IMR-90 (cell line): ENCODE results near the gene NPAS3. TPM values are rescaled to one million over a fixed set of nuclear protein-coding genes. Genes with fewer than 3 reads are reported as not detected.

Experiments used
- ATAC-seq: fragments of 200-7000 bp; cut with Tn5 transposase; 2 replicates; pipeline ENCODE4 v1.9.1; 2020; ENCODE audit warnings: low read depth, mild to moderate bottlenecking, moderate library complexity
- BruUV-seq: library from RNA; stranded (reverse); fragments of 400-500 nt; replicated peaks from 2 replicates; lab custom pipeline; 2021; lab: Mats Ljungman, UMichigan
- CTCF ChIA-PET: fragments of 300-600 bp; formaldehyde crosslinking; extraction: SDS; loops from one replicate; lab custom pipeline; 2021; ENCODE audit warnings: antibody characterized with exemption; lab: Yijun Ruan, JAX
- POLR2A ChIA-PET: fragments of 300-600 bp; sonication (Branson Sonifier 250); formaldehyde crosslinking; loops from one replicate; lab custom pipeline; 2022; ENCODE audit warnings: antibody characterized with exemption; ENCODE audit not compliant: unreplicated experiment; lab: Charles Lee
- DNase-seq: peaks from one replicate; pipeline ENCODE4 v3.0.0; 2013
- H2AFZ ChIP-seq: replicated peaks from 2 replicates; pipeline ENCODE3; 2013; ENCODE audit warnings: low read length, mild to moderate bottlenecking; ENCODE audit not compliant: poor library complexity
- H2AK5ac ChIP-seq: 2 replicates; pipeline ENCODE4 v1.6.1; 2013; ENCODE audit warnings: low read depth, low read length, inconsistent platforms
- H2AK9ac ChIP-seq: replicated peaks from 2 replicates; pipeline ENCODE3; 2013; ENCODE audit warnings: mild to moderate bottlenecking, low read depth, low read length, moderate library complexity; ENCODE audit not compliant: poor library complexity
- H2BK120ac ChIP-seq: 2 replicates; pipeline ENCODE4 v1.6.1; 2013; ENCODE audit warnings: low read depth, low read length, inconsistent platforms
- H2BK15ac ChIP-seq: 3 replicates; pipeline ENCODE4 v1.6.1; 2013; ENCODE audit warnings: low read depth, low read length, inconsistent platforms
- H2BK20ac ChIP-seq: 2 replicates; pipeline ENCODE4 v1.6.1; 2013; ENCODE audit warnings: low read depth, mild to moderate bottlenecking, inconsistent platforms, low read length, moderate library complexity
- H2BK5ac ChIP-seq: 2 replicates; pipeline ENCODE4 v1.6.1; 2013; ENCODE audit warnings: mild to moderate bottlenecking, low read depth, low read length, inconsistent platforms; ENCODE audit not compliant: poor library complexity, severe bottlenecking
- H3K14ac ChIP-seq: replicated peaks from 2 replicates; pipeline ENCODE4 v1.6.1; 2013; ENCODE audit warnings: low read depth, low read length, inconsistent platforms
- H3K18ac ChIP-seq: 2 replicates; pipeline ENCODE4 v1.6.1; 2013; ENCODE audit warnings: low read depth, low read length, control low read depth
- H3K23ac ChIP-seq: 2 replicates; pipeline ENCODE4 v1.6.1; 2013; ENCODE audit warnings: low read depth, low read length, inconsistent platforms
- H3K27ac ChIP-seq: 2 replicates; pipeline ENCODE4 v1.5.1; 2013; ENCODE audit warnings: mild to moderate bottlenecking, control low read depth, low read length; ENCODE audit not compliant: insufficient read depth
- H3K27me3 ChIP-seq: 2 replicates; pipeline ENCODE4 v1.6.1; 2013; ENCODE audit warnings: low read length; ENCODE audit not compliant: control insufficient read depth, insufficient read depth
- H3K36me3 ChIP-seq: 2 replicates; pipeline ENCODE4 v1.6.1; 2013; ENCODE audit warnings: low read length, mixed read lengths; ENCODE audit not compliant: control insufficient read depth, insufficient read depth
- H3K4ac ChIP-seq: 2 replicates; pipeline ENCODE4 v1.6.1; 2013; ENCODE audit warnings: low read depth, low read length, inconsistent platforms
- H3K4me1 ChIP-seq: 2 replicates; pipeline ENCODE4 v1.6.1; 2013; ENCODE audit warnings: low read length, mixed read lengths; ENCODE audit not compliant: control insufficient read depth, insufficient read depth
- H3K4me2 ChIP-seq: 2 replicates; pipeline ENCODE4 v1.6.1; 2013; ENCODE audit warnings: low read depth, mild to moderate bottlenecking, control low read depth, low read length, moderate library complexity
- H3K4me3 ChIP-seq: 2 replicates; pipeline ENCODE4 v1.5.1; 2013; ENCODE audit warnings: low read depth, mild to moderate bottlenecking, control low read depth, low read length, moderate library complexity; ENCODE audit not compliant: insufficient read depth
- H3K56ac ChIP-seq: 2 replicates; pipeline ENCODE4 v1.6.1; 2013; ENCODE audit warnings: low read length, inconsistent platforms; ENCODE audit not compliant: insufficient read depth; ENCODE audit errors: extremely low read depth
- H3K79me1 ChIP-seq, 2 experiments: 2 replicates each; pipeline ENCODE4 v1.6.1; 2013; ENCODE audit warnings: low read length in 2 of 2, inconsistent platforms in 1 of 2, low read depth in 1 of 2
- H3K9ac ChIP-seq: 2 replicates; pipeline ENCODE4 v1.6.1; 2013; ENCODE audit warnings: low read depth, low read length, control low read depth
- H3K9me1 ChIP-seq: 2 replicates; pipeline ENCODE4 v1.6.1; 2013; ENCODE audit warnings: low read length, inconsistent platforms; ENCODE audit not compliant: insufficient read depth
- H3K9me3 ChIP-seq: 2 replicates; pipeline ENCODE4 v1.6.1; 2013; ENCODE audit warnings: low read length; ENCODE audit not compliant: control insufficient read depth, insufficient read depth
- H4K20me1 ChIP-seq: 2 replicates; pipeline ENCODE4 v1.6.1; 2013; ENCODE audit warnings: low read length, inconsistent platforms; ENCODE audit not compliant: insufficient read depth
- H4K5ac ChIP-seq: 2 replicates; pipeline ENCODE4 v1.6.1; 2013; ENCODE audit warnings: mild to moderate bottlenecking, low read depth, low read length, control low read depth
- H4K8ac ChIP-seq, 2 experiments: 2 replicates each; pipeline ENCODE4 v1.6.1; 2013; ENCODE audit warnings: low read depth in 2 of 2, low read length in 2 of 2, control low read depth in 1 of 2, inconsistent platforms in 1 of 2
- H4K91ac ChIP-seq: 2 replicates; pipeline ENCODE4 v1.6.1; 2013; ENCODE audit warnings: low read depth, low read length, inconsistent platforms; ENCODE audit not compliant: insufficient read depth
- BHLHE40 ChIP-seq: fragments of 150-350 bp; IDR thresholded peaks from 2 replicates; pipeline ENCODE4 v1.6.1; 2016; ENCODE audit warnings: mild to moderate bottlenecking, low read depth, low read length
- CEBPB ChIP-seq: IDR thresholded peaks from 2 replicates; pipeline ENCODE4 v1.6.1; 2012; ENCODE audit warnings: low read depth, low read length, improper control_type of control experiment
- CHD1 ChIP-seq: IDR thresholded peaks from 2 replicates; pipeline ENCODE4 v1.6.1; 2012; ENCODE audit warnings: low read depth, low read length, improper control_type of control experiment
- FOS ChIP-seq: fragments of 150-350 bp; IDR thresholded peaks from 2 replicates; pipeline ENCODE4 v1.6.1; 2016; ENCODE audit warnings: low read depth, low read length
- MAFK ChIP-seq: IDR thresholded peaks from 2 replicates; pipeline ENCODE4 v1.6.1; 2012; ENCODE audit warnings: low read depth, low read length, improper control_type of control experiment
- MAZ ChIP-seq: IDR thresholded peaks from 2 replicates; pipeline ENCODE4 v1.6.1; 2012; ENCODE audit warnings: low read depth, mild to moderate bottlenecking, low read length, improper control_type of control experiment, moderate library complexity, borderline replicate concordance
- MXI1 ChIP-seq: IDR thresholded peaks from 2 replicates; pipeline ENCODE4 v1.6.1; 2012; ENCODE audit warnings: low read depth, mild to moderate bottlenecking, low read length, moderate library complexity, borderline replicate concordance
- NFE2L2 ChIP-seq: fragments of 150-350 bp; IDR thresholded peaks from 2 replicates; pipeline ENCODE4 v1.6.1; 2016; ENCODE audit warnings: low read depth, mild to moderate bottlenecking, low read length
- POLR2A ChIP-seq: IDR thresholded peaks from 2 replicates; pipeline ENCODE4 v1.6.1; 2012; ENCODE audit warnings: mild to moderate bottlenecking, low read depth, low read length
- RFX5 ChIP-seq: IDR thresholded peaks from 2 replicates; pipeline ENCODE4 v1.8.0; 2012; ENCODE audit warnings: low read depth, mild to moderate bottlenecking, low read length, moderate library complexity
- SMC3 ChIP-seq: fragments of 150-350 bp; IDR thresholded peaks from 2 replicates; pipeline ENCODE4 v1.6.1; 2016; ENCODE audit warnings: low read depth, mild to moderate bottlenecking, antibody characterized with exemption, low read length, moderate library complexity
- WGBS, 2 experiments: methylation state at CpG; one replicate each; pipeline versions ENCODE4 v1.1.5 to v1.1.7; 2013; ENCODE audit warnings: missing lambda C conversion rate in 2 of 2; ENCODE audit not compliant: insufficient read length in 1 of 2; ENCODE audit errors: extremely low coverage in 2 of 2; 5-methylcytosine and 5-hydroxymethylcytosine counted together
- dilution Hi-C: fragments of 300-500 bp; cut with HindIII; formaldehyde crosslinking; loops from one replicate; pipeline ENCODE4 v1.14.3; 2018; ENCODE audit warnings: low sequenced_read_pairs; ENCODE audit not compliant: unreplicated experiment
- in situ Hi-C: fragments of 300-500 bp; cut with MboI; formaldehyde crosslinking; loops from 3 replicates; pipeline ENCODE4 v1.14.3; 2019; ENCODE audit warnings: low sequenced_read_pairs, inconsistent platforms, mixed read lengths
- intact Hi-C: fragments of 100-400 bp; cut with micrococcal nuclease; formaldehyde crosslinking; loops from 2 replicates; pipeline ENCODE4 v1.10.0; 2022
- polyA plus RNA-seq, 3 experiments: library from polyadenylated mRNA; depleted of rRNA; stranded (reverse); fragments of >200 nt; gene quantifications; 2 replicates each; pipeline ENCODE4 v1.2.3, GENCODE V29; 2012; ENCODE audit warnings: low replicate concordance in 1 of 3
- total RNA-seq: library from RNA; depleted of rRNA; stranded (reverse); fragments of >200 nt; gene quantifications from 2 replicates; pipeline ENCODE4 v1.2.3, GENCODE V29; 2012

Gene NPAS3
- total and polyA plus RNA-seq, 2 of the 4 experiments (the other 2 are of a cell fraction), result not detected

DNA sequence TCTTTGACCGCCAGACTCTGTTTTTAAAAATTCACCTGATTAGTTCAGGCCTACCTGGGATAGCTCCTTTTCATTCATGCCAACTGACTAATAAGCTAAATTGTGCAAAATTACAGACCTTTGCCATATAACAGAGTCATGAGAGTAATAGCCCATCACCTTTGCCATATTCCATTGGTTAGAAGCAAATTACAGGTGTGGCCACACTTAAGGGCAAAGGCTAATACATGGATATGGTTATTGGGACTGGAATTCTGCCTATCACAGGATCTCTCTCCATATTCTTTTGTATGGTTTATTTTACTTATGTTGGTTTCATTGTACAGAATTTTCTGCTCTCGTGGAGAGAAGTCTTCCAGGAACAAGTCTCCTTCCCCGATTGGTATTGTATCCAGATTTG lies 897.0 kb downstream of the NPAS3 start:
- intact Hi-C loops (no loop called here), in situ Hi-C loops (loop anchor here (5.0 kb wide), 2 partner anchors 252 to 487 kb away; no protein-coding TSS in a partner anchor), dilution Hi-C loops (no loop called here)
- Histone ChIP-seq H2BK20ac (no peak overlapping the region), H4K5ac (no peak overlapping the region), H4K8ac (no peak overlapping the region), H3K4me3 (no peak overlapping the region), H2AK9ac (no peak overlapping the region), H3K18ac (no peak overlapping the region), H3K79me1 (no peaks in the 10 kb centered on the region), H3K4me2 (no peak overlapping the region), H3K9me3 (no peaks in the 10 kb centered on the region), H2AFZ (no peak overlapping the region), H2BK120ac (no peak overlapping the region), H3K4ac (no peak overlapping the region), H3K27ac (no peak overlapping the region), H3K4me1 (no peaks in the 10 kb centered on the region), H3K27me3 (no peaks in the 10 kb centered on the region), H3K9ac (no peak overlapping the region), H3K14ac (no peak overlapping the region), H4K91ac (no peak overlapping the region), H2AK5ac (no peak overlapping the region), H2BK5ac (no peak overlapping the region), H4K20me1 (no peaks in the 10 kb centered on the region), H3K9me1 (no peaks in the 10 kb centered on the region), H3K23ac (no peak overlapping the region), H3K56ac (no peak overlapping the region), H2BK15ac (no peak overlapping the region), H3K36me3 (no peaks in the 10 kb centered on the region)
- no peak for ATAC-seq
- BruUV-seq, result no TSS peak
- no CpG with 5 or more reads among the region's 3 CpGs for WGBS, 2 experiments
- TF ChIP-seq NFE2L2, result no peak
- TF ChIP-seq RFX5, result no peak
- TF ChIP-seq MXI1, result no peak
- no peak for TF ChIP-seq MAFK
- TF ChIP-seq BHLHE40, result no peak
- no peak for TF ChIP-seq FOS
- no peak for TF ChIP-seq CEBPB
- TF ChIP-seq MAZ, result no peak
- no peak for TF ChIP-seq CHD1
- TF ChIP-seq SMC3, result no peak
- no peak for TF ChIP-seq POLR2A
- POLR2A ChIA-PET, result no interaction called here
- no peak for DNase-seq
- CTCF ChIA-PET, result interaction anchor here (0.8 kb wide), 1 partner anchor 9 kb away, joined by 3 read pairs; no protein-coding TSS in a partner anchor
